ENCODE data around the gene APP. TPM values are rescaled to one million over a fixed set of nuclear protein-coding genes. Genes with fewer than 3 reads are reported as not detected.

Gene APP
- 316 and 567 TPM in 2 replicates for total RNA-seq

GRCh38 chr21:26170471-26171257 is at the start of gene APP:
Gene APP (minus strand): TSS chr21:26170770. CDS start chr21:26170620, 150 bp downstream.

All from regular cardiac myocyte (primary cell).